Calu3 (cell line): Measurements from ENCODE around the gene ARHGAP12. TPM values are rescaled to one million over a fixed set of nuclear protein-coding genes. Genes with fewer than 3 reads are reported as not detected.

Experiments used
- BruUV-seq: library from RNA; stranded (reverse); fragments of 400-500 nt; replicated peaks from 2 replicates; lab custom pipeline; 2021; lab: Mats Ljungman, UMichigan
- CTCF ChIA-PET: fragments of 300-600 bp; sonication (Branson Sonifier 250); formaldehyde crosslinking; loops from one replicate; lab custom pipeline; 2022; ENCODE audit warnings: antibody characterized with exemption; lab: Charles Lee
- DNase-seq: peaks from one replicate; pipeline ENCODE4 v3.0.0; 2022
- H3K27ac Mint-ChIP-seq: one replicate; pipeline ENCODE4 v1.8.0; 2022; ENCODE audit warnings: mixed read lengths; ENCODE audit not compliant: unreplicated experiment
- H3K27me3 Mint-ChIP-seq: one replicate; pipeline ENCODE4 v1.8.0; 2022; ENCODE audit warnings: mixed read lengths; ENCODE audit not compliant: unreplicated experiment
- H3K36me3 Mint-ChIP-seq: one replicate; pipeline ENCODE4 v1.8.0; 2022; ENCODE audit warnings: mild to moderate bottlenecking, moderate library complexity, mixed read lengths; ENCODE audit not compliant: insufficient read depth, unreplicated experiment
- H3K4me1 Mint-ChIP-seq: one replicate; pipeline ENCODE4 v1.8.0; 2022; ENCODE audit warnings: mild to moderate bottlenecking, low read depth, mixed read lengths; ENCODE audit not compliant: unreplicated experiment
- H3K4me3 Mint-ChIP-seq: one replicate; pipeline ENCODE4 v1.8.0; 2022; ENCODE audit warnings: mild to moderate bottlenecking, low read depth, moderate library complexity, mixed read lengths; ENCODE audit not compliant: unreplicated experiment
- H3K9me3 Mint-ChIP-seq: one replicate; pipeline ENCODE4 v1.8.0; 2022; ENCODE audit warnings: low read depth, mixed read lengths; ENCODE audit not compliant: unreplicated experiment
- intact Hi-C: fragments of 100-400 bp; cut with micrococcal nuclease; formaldehyde crosslinking; loops from one replicate; pipeline ENCODE4 v1.10.0; 2022; ENCODE audit not compliant: unreplicated experiment
- total RNA-seq: library from RNA; stranded (reverse); gene quantifications from 2 replicates; pipeline ENCODE4 v1.2.3, GENCODE V29; 2022
- TF ChIP-seq, protein P1 (sequence below): fragments of 200-600 bp; IDR thresholded peaks from one replicate; pipeline ENCODE4 v1.8.0; 2022; ENCODE audit warnings: antibody characterized with exemption; ENCODE audit not compliant: unreplicated experiment

ARHGAP12 gene
- total RNA-seq, 1 experiment from 2014 or later: 56.0 TPM

DNA sequence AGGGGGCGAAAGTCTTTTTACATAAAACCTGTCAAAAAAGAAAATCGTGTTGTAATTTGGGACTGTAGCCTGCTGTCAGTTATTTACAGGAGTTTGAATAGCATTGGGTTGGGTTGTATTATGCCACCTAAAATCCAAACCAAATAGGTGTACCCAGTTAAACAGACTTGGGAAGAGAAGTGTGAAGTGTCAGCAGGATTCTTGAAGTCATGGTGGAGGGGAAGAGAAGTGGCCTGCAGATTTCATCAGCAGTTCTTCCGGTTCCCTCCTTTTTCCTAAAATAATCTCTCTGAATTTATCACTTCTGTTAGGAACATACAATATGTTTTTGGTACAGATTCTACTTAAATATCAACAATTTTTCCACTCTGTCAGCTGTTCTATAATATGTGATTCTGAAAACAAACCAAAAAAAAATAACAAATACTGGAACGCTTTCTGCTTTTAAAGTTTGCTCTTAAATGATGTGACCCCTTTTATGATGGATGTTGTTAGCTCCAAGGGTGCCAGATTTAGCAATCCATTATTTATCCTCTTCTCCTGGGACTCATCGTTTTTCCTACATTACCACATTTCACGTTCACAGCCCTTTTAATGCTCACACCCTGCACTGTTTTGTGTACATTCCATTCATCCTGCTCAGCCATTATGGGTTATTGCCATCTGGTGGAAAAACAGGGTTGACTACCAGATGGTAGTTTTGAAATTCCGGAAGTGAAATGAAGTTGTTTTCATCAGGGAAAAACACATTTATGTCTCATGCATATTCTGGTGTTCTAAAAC is 18.7 kb upstream of the ARHGAP12 start:
- Mint-ChIP-seq H3K9me3 (no peaks in the 10 kb centered on the region), H3K27me3 (no peaks in the 10 kb centered on the region), H3K4me1 (peaks cover 51% of the 10 kb centered on the region), H3K27ac (peak overlapping the region; percentile 78), H3K4me3 (peak overlapping the region; percentile 31), H3K36me3 (peaks cover 6% of the 10 kb centered on the region)
- peak; percentile 53 for DNase-seq
- CTCF ChIA-PET: interaction anchor here (0.6 to 1.9 kb wide), 5 partner anchors 16 to 1624 kb away, joined by 4 to 13 read pairs (median 4); no protein-coding TSS in a partner anchor
- TF ChIP-seq, protein P1, sequence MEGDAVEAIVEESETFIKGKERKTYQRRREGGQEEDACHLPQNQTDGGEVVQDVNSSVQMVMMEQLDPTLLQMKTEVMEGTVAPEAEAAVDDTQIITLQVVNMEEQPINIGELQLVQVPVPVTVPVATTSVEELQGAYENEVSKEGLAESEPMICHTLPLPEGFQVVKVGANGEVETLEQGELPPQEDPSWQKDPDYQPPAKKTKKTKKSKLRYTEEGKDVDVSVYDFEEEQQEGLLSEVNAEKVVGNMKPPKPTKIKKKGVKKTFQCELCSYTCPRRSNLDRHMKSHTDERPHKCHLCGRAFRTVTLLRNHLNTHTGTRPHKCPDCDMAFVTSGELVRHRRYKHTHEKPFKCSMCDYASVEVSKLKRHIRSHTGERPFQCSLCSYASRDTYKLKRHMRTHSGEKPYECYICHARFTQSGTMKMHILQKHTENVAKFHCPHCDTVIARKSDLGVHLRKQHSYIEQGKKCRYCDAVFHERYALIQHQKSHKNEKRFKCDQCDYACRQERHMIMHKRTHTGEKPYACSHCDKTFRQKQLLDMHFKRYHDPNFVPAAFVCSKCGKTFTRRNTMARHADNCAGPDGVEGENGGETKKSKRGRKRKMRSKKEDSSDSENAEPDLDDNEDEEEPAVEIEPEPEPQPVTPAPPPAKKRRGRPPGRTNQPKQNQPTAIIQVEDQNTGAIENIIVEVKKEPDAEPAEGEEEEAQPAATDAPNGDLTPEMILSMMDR: no peak
- BruUV-seq: no TSS peak
- intact Hi-C loops: loop anchor here (1.0 to 2.0 kb wide), 2 partner anchors 85 to 111 kb away; no protein-coding TSS in a partner anchor

DNA sequence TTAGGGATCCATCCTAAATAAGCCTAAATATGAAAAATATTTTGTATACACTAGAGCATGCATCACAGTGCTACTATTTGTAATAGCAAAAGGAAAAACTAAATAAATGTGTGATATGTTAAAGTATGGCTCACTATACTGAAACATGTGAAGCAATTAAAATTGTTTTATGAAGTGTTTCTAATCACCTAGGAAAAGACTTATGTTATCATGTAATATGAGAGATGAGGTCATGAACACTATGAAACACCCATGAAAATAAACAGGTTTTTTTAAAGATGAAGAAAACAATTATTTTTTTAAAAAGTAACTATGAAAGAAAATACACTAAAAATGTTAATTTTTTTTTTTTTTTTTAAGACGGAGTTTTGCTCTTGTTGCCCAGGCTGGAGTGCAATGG is 16.8 kb upstream of the ARHGAP12 start:
- Mint-ChIP-seq H3K27ac (peak overlapping the region; percentile 75), H3K36me3 (peaks cover 20% of the 10 kb centered on the region), H3K9me3 (no peaks in the 10 kb centered on the region), H3K4me3 (no peak overlapping the region), H3K4me1 (peaks cover 49% of the 10 kb centered on the region), H3K27me3 (no peaks in the 10 kb centered on the region)
- intact Hi-C loops: no loop called here
- BruUV-seq: no TSS peak
- no peak for DNase-seq
- TF ChIP-seq, protein P1: no peak
- CTCF ChIA-PET: interaction anchor here (0.7 kb wide), 1 partner anchor 20 kb away, joined by 3 read pairs; no protein-coding TSS in a partner anchor

DNA sequence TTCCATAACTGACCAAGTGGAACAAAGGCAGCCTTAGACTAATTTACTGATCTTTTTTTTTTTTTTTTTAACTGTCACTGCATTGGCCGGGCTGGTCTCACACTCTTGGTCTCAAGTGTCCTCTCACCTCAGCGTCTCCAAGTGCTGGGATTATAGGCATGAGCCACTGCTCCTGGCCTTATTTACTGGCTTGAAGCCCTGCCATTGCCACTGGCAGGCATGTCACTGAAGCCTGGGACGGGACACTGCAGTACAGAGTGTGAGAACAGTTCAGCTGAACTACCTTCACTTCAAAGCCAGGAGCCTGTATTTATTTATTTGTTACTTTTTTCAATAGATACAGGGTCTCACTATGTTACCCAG is 15.4 kb upstream of the ARHGAP12 start:
- BruUV-seq: no TSS peak
- CTCF ChIA-PET: interaction anchor here (1.3 kb wide), 1 partner anchor 82 kb away, joined by 5 read pairs; no protein-coding TSS in a partner anchor

GRCh38 chr10:31942892-31943291 is 14.3 kb upstream of the ARHGAP12 start:
- no TSS peak for BruUV-seq
- Mint-ChIP-seq H3K9me3 (no peaks in the 10 kb centered on the region), H3K27ac (peak overlapping the region; percentile 82), H3K27me3 (no peaks in the 10 kb centered on the region), H3K4me3 (no peak overlapping the region), H3K36me3 (peaks cover 20% of the 10 kb centered on the region), H3K4me1 (peaks cover 57% of the 10 kb centered on the region)
- intact Hi-C loops: no loop called here
- CTCF ChIA-PET: interaction anchor here (0.5 to 0.9 kb wide), 3 partner anchors 41 to 81 kb away, joined by 3 to 6 read pairs (median 4); no protein-coding TSS in a partner anchor
- TF ChIP-seq, protein P1: no peak
- DNase-seq: peak; percentile 65

More for the DNA sequence above, 15.4 kb upstream of the ARHGAP12 start:
- DNase-seq: no peak
- TF ChIP-seq, protein P1: no peak
- intact Hi-C loops: no loop called here
- Mint-ChIP-seq H3K36me3 (peaks cover 20% of the 10 kb centered on the region), H3K4me1 (peaks cover 60% of the 10 kb centered on the region), H3K9me3 (no peaks in the 10 kb centered on the region), H3K4me3 (no peak overlapping the region), H3K27ac (peak overlapping the region; percentile 75), H3K27me3 (no peaks in the 10 kb centered on the region)
